B cell (primary cell): Measurements from ENCODE around the gene CCR9. TPM values are rescaled to one million over a fixed set of nuclear protein-coding genes. Genes with fewer than 3 reads are reported as not detected.

Source experiments
- ATAC-seq: fragments of 200-7000 bp; cut with Tn5 transposase; one replicate; pipeline ENCODE4 v1.10.0; 2021; ENCODE audit warnings: low read depth, mild to moderate bottlenecking, moderate number of reproducible peaks, moderate library complexity
- CTCF ChIA-PET: fragments of 350-600 bp; sonication (Branson Sonifier 250); formaldehyde crosslinking; loops from one replicate; lab custom pipeline; 2021; ENCODE audit warnings: antibody characterized with exemption, inconsistent platforms; lab: Charles Lee
- POLR2A ChIA-PET: fragments of 350-600 bp; sonication (Branson Sonifier 250); formaldehyde crosslinking; loops from one replicate; lab custom pipeline; 2021; ENCODE audit warnings: antibody characterized with exemption; lab: Charles Lee
- DNase-seq: peaks from one replicate; pipeline ENCODE4 v3.0.0; 2013
- H2AFZ ChIP-seq: 2 replicates; pipeline ENCODE4 v1.6.1; 2012; ENCODE audit warnings: mild to moderate bottlenecking, low read depth, low read length; ENCODE audit not compliant: insufficient read depth, poor library complexity, severe bottlenecking
- H3K27ac ChIP-seq, 2 donors: 1 replicate in 1 of 2; 2 replicates in 1 of 2; pipeline ENCODE4 v1.5.1; 2012 to 2013; ENCODE audit warnings: low read length in 2 of 2, mild to moderate bottlenecking in 2 of 2, moderate library complexity in 1 of 2
- H3K27me3 ChIP-seq, 4 experiments: fragments of 200-600 bp in 1 of 4; sonication (generic) in 1 of 4; replicated peaks in 1 of 4; 1 replicate in 2 of 4; 2 replicates in 2 of 4; pipeline versions ENCODE4 v1.6.1 to v1.7.0; 2013 to 2016; ENCODE audit warnings: low read length in 3 of 4, mild to moderate bottlenecking in 2 of 4, mixed read lengths in 1 of 4, moderate library complexity in 1 of 4; ENCODE audit not compliant: insufficient read depth in 4 of 4, control insufficient read depth in 3 of 4; ENCODE audit errors: control extremely low read depth in 1 of 4
- H3K36me3 ChIP-seq, 2 experiments: replicated peaks in 1 of 2; 1 replicate in 1 of 2; 2 replicates in 1 of 2; pipeline versions ENCODE4 v1.6.1 to v1.7.1; 2013; ENCODE audit warnings: low read length in 1 of 2; ENCODE audit not compliant: insufficient read depth in 2 of 2, control insufficient read depth in 1 of 2; ENCODE audit errors: control extremely low read depth in 1 of 2, extremely low read depth in 1 of 2
- H3K4me1 ChIP-seq, 2 donors: fragments of 200-600 bp in 1 of 2; sonication (generic) in 1 of 2; 1 replicate in 1 of 2; 2 replicates in 1 of 2; pipeline versions ENCODE4 v1.5.1 to v1.6.1; 2013 to 2017; ENCODE audit warnings: low read length in 2 of 2; ENCODE audit not compliant: control insufficient read depth in 2 of 2, insufficient read depth in 2 of 2
- H3K4me2 ChIP-seq: replicated peaks from 2 replicates; pipeline ENCODE3; 2012; ENCODE audit warnings: mild to moderate bottlenecking, low read depth, low read length; ENCODE audit not compliant: poor library complexity, severe bottlenecking
- H3K4me3 ChIP-seq, 5 experiments: fragments of 200-600 bp in 1 of 5; sonication (generic) in 1 of 5; 1 replicate in 3 of 5; 2 replicates in 2 of 5; pipeline versions ENCODE4 v1.5.1 to v1.7.0; 2011 to 2016; ENCODE audit warnings: low read length in 4 of 5, mild to moderate bottlenecking in 4 of 5, low read depth in 2 of 5, control low read depth in 1 of 5, moderate library complexity in 1 of 5; ENCODE audit not compliant: insufficient read depth in 1 of 5; ENCODE audit errors: control extremely low read depth in 1 of 5, extremely low read depth in 1 of 5
- H3K79me2 ChIP-seq: fragments of 200-600 bp; sonication (generic); one replicate; pipeline ENCODE4 v1.6.0; 2016; ENCODE audit warnings: low read length; ENCODE audit not compliant: control insufficient read depth, insufficient read depth
- H3K9ac ChIP-seq: fragments of 200-600 bp; sonication (generic); 2 replicates; pipeline ENCODE4 v1.6.1; 2017; ENCODE audit warnings: mild to moderate bottlenecking, low read length, moderate library complexity
- H3K9me3 ChIP-seq, 3 donors: one replicate each; pipeline versions ENCODE4 v1.6.1 to v1.7.1; 2013; ENCODE audit warnings: low read length in 2 of 3; ENCODE audit not compliant: control insufficient read depth in 2 of 3, insufficient read depth in 1 of 3; ENCODE audit errors: control extremely low read depth in 1 of 3
- H4K20me1 ChIP-seq: 2 replicates; pipeline ENCODE4 v1.6.0; 2012; ENCODE audit warnings: mild to moderate bottlenecking, low read length; ENCODE audit not compliant: insufficient read depth, control insufficient read depth, poor library complexity, severe bottlenecking
- H3K27ac Mint-ChIP-seq: one replicate; pipeline ENCODE4 v1.8.0; 2021; ENCODE audit warnings: mixed read lengths
- H3K27me3 Mint-ChIP-seq: one replicate; pipeline ENCODE4 v1.8.0; 2021; ENCODE audit warnings: mixed read lengths
- H3K4me1 Mint-ChIP-seq: one replicate; pipeline ENCODE4 v1.8.0; 2021; ENCODE audit warnings: mixed read lengths
- H3K4me3 Mint-ChIP-seq: one replicate; pipeline ENCODE4 v1.8.0; 2021; ENCODE audit warnings: mixed read lengths
- H3K9me3 Mint-ChIP-seq: one replicate; pipeline ENCODE4 v1.8.0; 2022; ENCODE audit warnings: mixed read lengths; ENCODE audit not compliant: insufficient read depth
- CTCF ChIP-seq: fragments of 200-600 bp; IDR thresholded peaks from one replicate; pipeline ENCODE4 v1.8.0; 2022; ENCODE audit warnings: antibody characterized with exemption, mild to moderate bottlenecking
- EZH2 ChIP-seq: IDR thresholded peaks from 2 replicates; pipeline ENCODE4 v1.6.1; 2012; ENCODE audit warnings: borderline replicate concordance, low read depth, mild to moderate bottlenecking, moderate library complexity, low read length; ENCODE audit not compliant: insufficient read depth, poor library complexity, severe bottlenecking
- WGBS: methylation state at CpG from one replicate; pipeline ENCODE4 v1.1.5; 2013; ENCODE audit warnings: missing lambda C conversion rate; ENCODE audit not compliant: insufficient coverage; 5-methylcytosine and 5-hydroxymethylcytosine counted together
- intact Hi-C: fragments of 100-400 bp; cut with micrococcal nuclease; formaldehyde crosslinking; loops from one replicate; pipeline ENCODE4 v1.10.0; 2022
- polyA plus RNA-seq: library from polyadenylated mRNA; depleted of rRNA; stranded (reverse); fragments of >200 nt; gene quantifications from 2 replicates; pipeline ENCODE4 v1.2.3, GENCODE V29; 2012
- small RNA-seq: library from RNA; depleted of rRNA; stranded (forward); fragments of <200 nt; gene quantifications from one replicate; pipeline ENCODE3, GENCODE V24; 2012; ENCODE audit warnings: low replicate concordance, low read depth; ENCODE audit not compliant: insufficient read length
- total RNA-seq, 2 donors: library from RNA; stranded (reverse); fragments of 120-200 nt in 1 of 2; gene quantifications; 1 replicate in 1 of 2; 2 replicates in 1 of 2; pipeline versions ENCODE4 v1.2.3 to v1.2.4, GENCODE V29; 2013 to 2022

The CCR9 gene
- total and polyA plus RNA-seq, 2 donors (not counting 1 experiment from before 2014, with no cell fraction given): 0.76 to 1.1 TPM

DNA sequence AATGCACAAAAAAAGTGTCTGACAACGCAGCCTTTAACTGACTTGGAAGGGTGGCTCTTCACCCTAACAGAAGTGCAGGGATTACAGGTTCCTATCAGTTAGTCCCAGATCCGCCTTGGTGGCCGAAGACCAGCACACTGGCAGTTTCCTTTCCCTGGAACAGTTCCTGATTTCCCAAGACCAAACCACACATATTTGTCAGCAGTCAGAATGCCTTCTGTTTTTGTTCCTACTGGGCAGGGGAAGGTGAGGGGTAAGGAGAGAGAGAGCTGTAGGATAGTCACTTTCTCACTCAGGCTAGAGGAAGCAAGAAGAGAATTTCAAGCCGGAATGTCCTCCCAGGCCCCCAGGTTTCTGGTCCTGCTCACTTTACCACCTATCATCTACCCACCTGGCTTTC, 66.1 kb downstream of the CCR9 start:
- Histone ChIP-seq H3K9ac (no peak overlapping the region), H3K36me3 (peaks cover 3 to 97% of the 10 kb centered on the region in 2 experiments), H3K27ac (no peak overlapping the region), H2AFZ (no peak overlapping the region), H3K27me3 (no peaks in the 10 kb centered on the region), H3K4me2 (no peak overlapping the region), H4K20me1 (no peaks in the 10 kb centered on the region), H3K79me2 (no peaks in the 10 kb centered on the region), H3K4me3 (no peak overlapping the region), H3K9me3 (no peaks in the 10 kb centered on the region), H3K4me1 (no peaks in the 10 kb centered on the region)
- ChIA-PET CTCF (interaction anchor here (2.3 kb wide), 1 partner anchor 14 kb away, joined by 7 read pairs; no protein-coding TSS in a partner anchor), POLR2A (no interaction called here)
- Mint-ChIP-seq H3K9me3 (no peaks in the 10 kb centered on the region), H3K27me3 (no peaks in the 10 kb centered on the region), H3K4me1 (no peaks in the 10 kb centered on the region), H3K4me3 (no peak overlapping the region), H3K27ac (no peak overlapping the region)
- DNase-seq (no peak), ATAC-seq (no peak)
- 83% methylated on average over 3 of the region's 4 CpGs for WGBS
- intact Hi-C loops: no loop called here
- TF ChIP-seq CTCF: no peak
- TF ChIP-seq EZH2: no peak

Small RNAs within 50 kb of the gene (small RNA-seq; reads per million reads assigned to genes)
- not detected for gene RF00019

Other genes with a start within 250 kb of the CCR9 start
- 85.7 and 88.2 TPM in 2 replicates for gene SACM1L, start 197.1 kb upstream of the CCR9 start, total RNA-seq
- 20.7 and 26.7 TPM in 2 replicates for gene SACM1L, start 197.1 kb upstream of the CCR9 start, polyA plus RNA-seq
- 0.32 TPM in 1 of 2 replicates, not detected in the other for gene SLC6A20, start 90.0 kb upstream of the CCR9 start, total RNA-seq
- not detected in 2 replicates for gene SLC6A20, start 90.0 kb upstream of the CCR9 start, polyA plus RNA-seq
- 17.8 and 18.4 TPM in 2 replicates for gene LZTFL1, start 44.4 kb upstream of the CCR9 start, total RNA-seq
- 12.7 and 16.5 TPM in 2 replicates for gene LZTFL1, start 44.4 kb upstream of the CCR9 start, polyA plus RNA-seq
- gene CXCR6, start 56.9 kb downstream of the CCR9 start, total RNA-seq: not detected in 2 replicates
- not detected in 2 replicates for gene CXCR6, start 56.9 kb downstream of the CCR9 start, polyA plus RNA-seq
- gene FYCO1, start 109.3 kb downstream of the CCR9 start, total RNA-seq: 16.5 and 16.7 TPM in 2 replicates
- gene FYCO1, start 109.3 kb downstream of the CCR9 start, polyA plus RNA-seq: 2.8 and 5.4 TPM in 2 replicates
- not detected in 2 replicates for gene XCR1, start 140.9 kb downstream of the CCR9 start, total RNA-seq
- gene XCR1, start 140.9 kb downstream of the CCR9 start, polyA plus RNA-seq: 0.01 and 0.06 TPM in 2 replicates